Smooth muscle cell (in vitro differentiated cells): ENCODE measurements around the gene DYSF. TPM values are rescaled to one million over a fixed set of nuclear protein-coding genes. Genes with fewer than 3 reads are reported as not detected.

Experiments
- DNase-seq: peaks from one replicate; lab custom pipeline; 2025; ENCODE audit not compliant: unreplicated experiment; lab: John Stamatoyannopoulos, UW
- H2AFZ ChIP-seq: fragments of 200-600 bp; sonication (generic); 2 replicates; pipeline ENCODE4 v1.6.0; 2016; ENCODE audit warnings: antibody characterized with exemption, low read depth, mild to moderate bottlenecking
- H3F3A ChIP-seq: fragments of 200-600 bp; sonication (generic); 2 replicates; pipeline ENCODE4 v1.6.0; 2017; ENCODE audit warnings: antibody characterized with exemption, low read depth
- H3K27ac ChIP-seq: fragments of 200-600 bp; sonication (generic); 2 replicates; pipeline ENCODE4 v1.5.1; 2016; ENCODE audit warnings: low read depth, mild to moderate bottlenecking
- H3K27me3 ChIP-seq: fragments of 200-600 bp; sonication (generic); 2 replicates; pipeline ENCODE4 v1.6.1; 2016; ENCODE audit warnings: low read depth, mild to moderate bottlenecking
- H3K36me3 ChIP-seq: fragments of 200-600 bp; sonication (generic); 2 replicates; pipeline ENCODE4 v1.5.1; 2016; ENCODE audit warnings: low read depth
- H3K4me1 ChIP-seq: fragments of 200-600 bp; sonication (generic); 2 replicates; pipeline ENCODE4 v1.5.1; 2016; ENCODE audit warnings: low read depth
- H3K4me2 ChIP-seq: fragments of 200-600 bp; sonication (generic); 2 replicates; pipeline ENCODE4 v1.6.0; 2016; ENCODE audit warnings: mild to moderate bottlenecking
- H3K4me3 ChIP-seq: fragments of 200-600 bp; sonication (generic); 2 replicates; pipeline ENCODE4 v1.5.1; 2016; ENCODE audit warnings: mild to moderate bottlenecking
- H3K79me2 ChIP-seq: fragments of 200-600 bp; sonication (generic); 2 replicates; pipeline ENCODE4 v1.6.0; 2016; ENCODE audit warnings: low read depth, mild to moderate bottlenecking
- H3K9ac ChIP-seq: fragments of 200-600 bp; sonication (generic); 2 replicates; pipeline ENCODE4 v1.6.0; 2016; ENCODE audit warnings: low read depth
- H3K9me3 ChIP-seq: fragments of 200-600 bp; sonication (generic); replicated peaks from 2 replicates; pipeline ENCODE4 v1.5.1; 2016; ENCODE audit warnings: low read depth
- H4K20me1 ChIP-seq: fragments of 200-600 bp; sonication (generic); 2 replicates; pipeline ENCODE4 v1.6.0; 2016; ENCODE audit warnings: low read depth
- WGBS: methylation state at CpG from one replicate; pipeline ENCODE4 v1.1.7; 2016; ENCODE audit warnings: low lambda C conversion rate; 5-methylcytosine and 5-hydroxymethylcytosine counted together
- polyA plus RNA-seq: library from polyadenylated mRNA; unstranded; fragments of >200 nt; fragmentation: Nextera tagmentation; extraction: Ambion mirVana; gene quantifications from 2 replicates; pipeline ENCODE4 v1.2.1, GENCODE V29; 2016
- total RNA-seq: library from RNA; depleted of rRNA; stranded (reverse); fragments of >200 nt; gene quantifications from 2 replicates; pipeline ENCODE4 v1.2.3, GENCODE V29; 2014
- TF ChIP-seq, protein P1 (sequence below): fragments of 200-600 bp; sonication (generic); IDR thresholded peaks from 2 replicates; pipeline ENCODE4 v1.5.1; 2017; ENCODE audit warnings: borderline replicate concordance, mild to moderate bottlenecking, antibody characterized with exemption; ENCODE audit not compliant: insufficient read depth, poor library complexity, severe bottlenecking

DYSF gene
- total and polyA plus RNA-seq, 2 experiments from 2014 or later: 0.64 to 1.6 TPM

DNA sequence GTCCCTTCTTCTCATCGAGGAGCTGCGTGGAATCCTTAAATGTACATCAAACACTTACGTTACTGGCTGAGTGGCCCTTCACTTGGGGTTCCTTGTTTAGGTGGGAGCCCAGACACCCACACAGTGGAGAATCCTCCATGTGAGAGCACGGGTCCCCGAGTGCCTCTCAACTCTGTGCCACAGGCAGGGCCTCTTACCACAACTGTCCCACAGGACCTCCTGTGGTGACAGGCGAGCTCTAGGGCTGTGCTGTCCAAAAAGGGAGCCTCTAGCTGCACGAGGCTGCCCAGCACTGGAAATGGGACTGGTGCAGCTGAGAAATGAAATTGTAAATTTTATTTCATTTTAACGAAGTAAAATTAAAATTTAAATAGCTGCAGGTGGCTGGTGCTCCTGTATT lies 145.7 kb downstream of the DYSF start:
- H3F3A ChIP-seq: no peaks in the 10 kb centered on the region
- H3K9ac ChIP-seq: no peak overlapping the region
- TF ChIP-seq, protein P1, sequence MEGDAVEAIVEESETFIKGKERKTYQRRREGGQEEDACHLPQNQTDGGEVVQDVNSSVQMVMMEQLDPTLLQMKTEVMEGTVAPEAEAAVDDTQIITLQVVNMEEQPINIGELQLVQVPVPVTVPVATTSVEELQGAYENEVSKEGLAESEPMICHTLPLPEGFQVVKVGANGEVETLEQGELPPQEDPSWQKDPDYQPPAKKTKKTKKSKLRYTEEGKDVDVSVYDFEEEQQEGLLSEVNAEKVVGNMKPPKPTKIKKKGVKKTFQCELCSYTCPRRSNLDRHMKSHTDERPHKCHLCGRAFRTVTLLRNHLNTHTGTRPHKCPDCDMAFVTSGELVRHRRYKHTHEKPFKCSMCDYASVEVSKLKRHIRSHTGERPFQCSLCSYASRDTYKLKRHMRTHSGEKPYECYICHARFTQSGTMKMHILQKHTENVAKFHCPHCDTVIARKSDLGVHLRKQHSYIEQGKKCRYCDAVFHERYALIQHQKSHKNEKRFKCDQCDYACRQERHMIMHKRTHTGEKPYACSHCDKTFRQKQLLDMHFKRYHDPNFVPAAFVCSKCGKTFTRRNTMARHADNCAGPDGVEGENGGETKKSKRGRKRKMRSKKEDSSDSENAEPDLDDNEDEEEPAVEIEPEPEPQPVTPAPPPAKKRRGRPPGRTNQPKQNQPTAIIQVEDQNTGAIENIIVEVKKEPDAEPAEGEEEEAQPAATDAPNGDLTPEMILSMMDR: no peak
- no peak for DNase-seq
- no peaks in the 10 kb centered on the region for H3K9me3 ChIP-seq
- WGBS: 88% methylated on average over 8 of the region's 8 CpGs
- no peaks in the 10 kb centered on the region for H3K79me2 ChIP-seq
- H3K4me1 ChIP-seq: no peaks in the 10 kb centered on the region
- H3K4me3 ChIP-seq: no peak overlapping the region
- H3K27me3 ChIP-seq: no peaks in the 10 kb centered on the region
- no peak overlapping the region for H3K4me2 ChIP-seq
- no peak overlapping the region for H2AFZ ChIP-seq
- no peaks in the 10 kb centered on the region for H3K36me3 ChIP-seq
- H4K20me1 ChIP-seq: no peaks in the 10 kb centered on the region
- no peak overlapping the region for H3K27ac ChIP-seq

GRCh38 chr2:71599646-71600236 lies 146.4 kb downstream of the DYSF start:
- Histone ChIP-seq H3K79me2 (no peaks in the 10 kb centered on the region), H3K4me1 (no peaks in the 10 kb centered on the region), H3K9ac (no peak overlapping the region), H4K20me1 (no peaks in the 10 kb centered on the region), H3K27ac (no peak overlapping the region), H3K4me3 (no peak overlapping the region), H3F3A (no peaks in the 10 kb centered on the region), H3K27me3 (no peaks in the 10 kb centered on the region), H3K36me3 (no peaks in the 10 kb centered on the region), H2AFZ (no peak overlapping the region), H3K9me3 (no peaks in the 10 kb centered on the region), H3K4me2 (no peak overlapping the region)
- TF ChIP-seq, protein P1: no peak
- WGBS: 93% methylated on average over 13 of the region's 13 CpGs
- no peak for DNase-seq

- Histone ChIP-seq H3K4me2 (no peak overlapping the region), H3K79me2 (no peaks in the 10 kb centered on the region), H3K27ac (no peak overlapping the region), H2AFZ (no peak overlapping the region), H3K36me3 (no peaks in the 10 kb centered on the region), H3K4me1 (peaks cover 5% of the 10 kb centered on the region), H3K4me3 (no peak overlapping the region), H3F3A (no peaks in the 10 kb centered on the region), H3K9ac (no peak overlapping the region), H4K20me1 (no peaks in the 10 kb centered on the region), H3K27me3 (no peaks in the 10 kb centered on the region), H3K9me3 (no peaks in the 10 kb centered on the region)
- 82% methylated on average over 9 of the region's 9 CpGs for WGBS
- no peak for DNase-seq
- TF ChIP-seq, protein P1: no peak
These were observed 147.2 kb downstream of the DYSF start for GRCh38 chr2:71600555-71600954.
